SU-DHL-6 (cell line): ENCODE data around the gene HERC4.

Experiments used
- H2AFZ ChIP-seq: fragments of 200-600 bp; sonication (generic); 2 replicates; pipeline ENCODE4 v1.6.1; 2014; ENCODE audit warnings: low read depth, mild to moderate bottlenecking, moderate library complexity, mixed read lengths, antibody characterized with exemption, low read length; ENCODE audit not compliant: severe bottlenecking
- H3F3A ChIP-seq: fragments of 200-600 bp; shearing (Covaris generic); 2 replicates; pipeline ENCODE4 v1.6.0; 2016; ENCODE audit warnings: antibody characterized with exemption, mild to moderate bottlenecking; ENCODE audit not compliant: insufficient read depth
- H3K27ac ChIP-seq: fragments of 200-600 bp; sonication (generic); 2 replicates; pipeline ENCODE4 v1.5.1; 2016; ENCODE audit warnings: low read depth, mild to moderate bottlenecking, low read length, moderate library complexity, mixed read lengths
- H3K27me3 ChIP-seq: fragments of 200-600 bp; sonication (generic), shearing (Covaris generic); 2 replicates; pipeline ENCODE4 v1.6.0; 2014; ENCODE audit warnings: mild to moderate bottlenecking, low read length
- H3K36me3 ChIP-seq: fragments of 200-600 bp; sonication (generic); 2 replicates; pipeline ENCODE4 v1.6.1; 2014; ENCODE audit warnings: mild to moderate bottlenecking, low read length, mixed read lengths
- H3K4me2 ChIP-seq: fragments of 300-600, 200-600 bp; shearing (Covaris generic), sonication (generic); 2 replicates; pipeline ENCODE4 v1.6.0; 2014; ENCODE audit warnings: low read length, low read depth, mild to moderate bottlenecking; ENCODE audit not compliant: poor library complexity, severe bottlenecking
- H3K4me3 ChIP-seq: fragments of 200-600 bp; sonication (generic); 2 replicates; pipeline ENCODE4 v1.5.1; 2014; ENCODE audit warnings: antibody characterized with exemption, low read length, mild to moderate bottlenecking, mixed read lengths; ENCODE audit not compliant: insufficient read depth, poor library complexity, severe bottlenecking
- H3K79me2 ChIP-seq: fragments of 200-600 bp; sonication (generic); 2 replicates; pipeline ENCODE4 v1.6.1; 2014; ENCODE audit warnings: mild to moderate bottlenecking, low read length, moderate library complexity; ENCODE audit not compliant: insufficient read depth
- H3K9ac ChIP-seq: fragments of 200-600 bp; sonication (generic); 2 replicates; pipeline ENCODE4 v1.7.0; 2014; ENCODE audit warnings: mild to moderate bottlenecking, low read length
- H3K9me2 ChIP-seq: fragments of 200-600 bp; sonication (generic); replicated peaks from 2 replicates; pipeline ENCODE4 v1.6.1; 2014; ENCODE audit warnings: low read length; ENCODE audit not compliant: insufficient read depth
- H3K9me3 ChIP-seq: fragments of 200-600 bp; sonication (generic); 2 replicates; pipeline ENCODE4 v1.6.1; 2014; ENCODE audit warnings: low read length, mixed read lengths; ENCODE audit not compliant: insufficient read depth
- H4K20me1 ChIP-seq: fragments of 200-600 bp; sonication (generic); 2 replicates; pipeline ENCODE4 v1.6.1; 2014; ENCODE audit warnings: low read depth, mild to moderate bottlenecking, antibody characterized with exemption, low read length, moderate library complexity, mixed read lengths
- EZH2phosphoT487 ChIP-seq: fragments of 200-600 bp; sonication (generic), shearing (Covaris generic); conservative IDR thresholded peaks from 2 replicates; pipeline ENCODE4 v1.6.1; 2018; ENCODE audit warnings: mild to moderate bottlenecking, antibody characterized with exemption, low read length, moderate library complexity, mixed read lengths
- TF ChIP-seq, protein P1 (sequence below): fragments of 200-600 bp; sonication (generic); IDR thresholded peaks from one replicate; pipeline ENCODE4 v1.5.1; 2017; ENCODE audit warnings: antibody characterized with exemption, mild to moderate bottlenecking, low read length, moderate library complexity; ENCODE audit not compliant: insufficient read depth, poor library complexity, severe bottlenecking

HERC4 gene

DNA sequence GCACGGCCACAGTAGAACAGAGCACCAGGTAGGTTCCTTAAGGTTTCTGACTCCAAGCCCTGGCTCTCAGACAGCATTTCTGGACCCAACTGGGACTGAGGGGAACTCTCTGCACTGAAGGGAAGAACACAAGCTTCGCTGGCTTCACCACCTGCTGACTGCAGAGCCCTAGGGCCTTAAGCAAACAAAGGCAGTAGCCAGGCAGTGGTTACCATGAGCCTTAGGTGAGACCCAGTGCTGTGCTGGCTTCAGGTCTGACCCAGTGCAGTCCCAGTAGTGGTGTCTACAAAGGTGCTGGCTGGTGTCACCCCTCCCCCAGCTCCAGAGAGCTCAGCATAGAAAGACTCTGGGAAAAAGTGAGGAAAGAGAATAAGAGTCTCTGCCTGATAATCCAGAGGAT lies 131.2 kb downstream of the HERC4 start:
- Histone ChIP-seq H3K4me3 (no peak overlapping the region), H2AFZ (no peak overlapping the region), H3K9me3 (no peaks in the 10 kb centered on the region)

DNA sequence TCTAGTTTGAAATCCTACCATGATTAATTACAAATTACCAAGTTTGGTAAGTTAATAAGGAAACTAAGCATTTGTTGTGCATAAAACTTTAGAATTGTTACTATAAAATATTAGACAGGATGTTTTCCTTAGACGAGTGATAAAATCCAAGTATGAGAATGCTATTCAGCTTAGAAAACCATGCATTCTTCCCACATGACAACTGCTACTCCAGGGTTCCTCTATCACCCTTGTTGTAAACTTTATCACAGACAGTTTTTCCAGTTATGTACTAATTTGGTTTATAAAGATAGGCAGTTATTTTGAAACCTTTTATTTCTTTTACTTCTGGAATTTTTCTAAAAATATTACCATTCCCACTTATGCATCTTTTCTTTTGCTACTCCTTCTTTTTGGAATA lies 138.7 kb downstream of the HERC4 start:
- Histone ChIP-seq H3K4me3 (no peak overlapping the region), H2AFZ (no peak overlapping the region), H3K27ac (no peak overlapping the region), H3K9ac (no peak overlapping the region), H3K9me3 (no peaks in the 10 kb centered on the region), H3K9me2 (no peaks in the 10 kb centered on the region), H4K20me1 (no peaks in the 10 kb centered on the region; the same call in 1 of the 2 replicates), H3F3A (0 out of 2 replicates have a peak, but pooled peaks cover 4% of the 10 kb centered on the region), H3K36me3 (peaks cover 39% of the 10 kb centered on the region), H3K79me2 (no peaks in the 10 kb centered on the region), H3K4me2 (no peak overlapping the region), H3K27me3 (no peaks in the 10 kb centered on the region)
- TF ChIP-seq EZH2phosphoT487: no peak
- TF ChIP-seq, protein P1, sequence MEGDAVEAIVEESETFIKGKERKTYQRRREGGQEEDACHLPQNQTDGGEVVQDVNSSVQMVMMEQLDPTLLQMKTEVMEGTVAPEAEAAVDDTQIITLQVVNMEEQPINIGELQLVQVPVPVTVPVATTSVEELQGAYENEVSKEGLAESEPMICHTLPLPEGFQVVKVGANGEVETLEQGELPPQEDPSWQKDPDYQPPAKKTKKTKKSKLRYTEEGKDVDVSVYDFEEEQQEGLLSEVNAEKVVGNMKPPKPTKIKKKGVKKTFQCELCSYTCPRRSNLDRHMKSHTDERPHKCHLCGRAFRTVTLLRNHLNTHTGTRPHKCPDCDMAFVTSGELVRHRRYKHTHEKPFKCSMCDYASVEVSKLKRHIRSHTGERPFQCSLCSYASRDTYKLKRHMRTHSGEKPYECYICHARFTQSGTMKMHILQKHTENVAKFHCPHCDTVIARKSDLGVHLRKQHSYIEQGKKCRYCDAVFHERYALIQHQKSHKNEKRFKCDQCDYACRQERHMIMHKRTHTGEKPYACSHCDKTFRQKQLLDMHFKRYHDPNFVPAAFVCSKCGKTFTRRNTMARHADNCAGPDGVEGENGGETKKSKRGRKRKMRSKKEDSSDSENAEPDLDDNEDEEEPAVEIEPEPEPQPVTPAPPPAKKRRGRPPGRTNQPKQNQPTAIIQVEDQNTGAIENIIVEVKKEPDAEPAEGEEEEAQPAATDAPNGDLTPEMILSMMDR: no peak

More for the DNA sequence above, 131.2 kb downstream of the HERC4 start:
- Histone ChIP-seq H3K79me2 (no peaks in the 10 kb centered on the region), H3K9ac (no peak overlapping the region), H3K27ac (no peak overlapping the region), H3F3A (no peaks in the 10 kb centered on the region), H3K27me3 (no peaks in the 10 kb centered on the region), H4K20me1 (no peaks in the 10 kb centered on the region; the same call in 1 of the 2 replicates), H3K4me2 (no peak overlapping the region), H3K36me3 (peaks cover 16% of the 10 kb centered on the region; the same call in 1 of the 2 replicates), H3K9me2 (no peaks in the 10 kb centered on the region)
- TF ChIP-seq EZH2phosphoT487: no peak
- TF ChIP-seq, protein P1: no peak

DNA sequence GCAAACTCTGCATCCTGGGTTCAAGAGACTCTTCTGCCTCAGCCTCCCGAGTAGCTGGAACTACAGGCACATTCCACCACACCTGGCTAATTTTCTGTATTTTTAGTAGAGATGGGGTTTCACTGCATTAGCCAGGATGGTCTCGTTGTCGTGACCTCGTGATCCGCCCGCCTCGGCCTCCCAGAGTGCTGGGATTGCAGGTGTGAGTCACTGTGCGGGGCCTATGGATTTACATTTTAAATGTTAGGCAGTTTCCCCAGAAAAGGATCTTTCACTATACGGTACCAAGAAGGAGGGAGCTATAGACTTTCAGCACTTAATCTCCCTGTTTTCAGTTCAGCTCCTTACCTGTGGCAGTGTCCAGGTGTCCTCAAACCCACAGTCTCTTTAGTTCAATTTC lies 139.9 kb downstream of the HERC4 start:
- H3K9me3 ChIP-seq: no peaks in the 10 kb centered on the region
- no peaks in the 10 kb centered on the region for H3K9me2 ChIP-seq
- no peaks in the 10 kb centered on the region; the same call in 1 of the 2 replicates for H4K20me1 ChIP-seq
- H3K27ac ChIP-seq: no peak overlapping the region
- H3K4me3 ChIP-seq: no peak overlapping the region
- TF ChIP-seq EZH2phosphoT487: no peak
- TF ChIP-seq, protein P1: no peak
- H3K4me2 ChIP-seq: no peak overlapping the region
- no peak overlapping the region for H2AFZ ChIP-seq
- H3K9ac ChIP-seq: no peak overlapping the region
- no peaks in the 10 kb centered on the region for H3K27me3 ChIP-seq
- H3K79me2 ChIP-seq: no peaks in the 10 kb centered on the region
- H3F3A ChIP-seq: 0 out of 2 replicates have a peak, but pooled peaks cover 4% of the 10 kb centered on the region
- peaks cover 36% of the 10 kb centered on the region for H3K36me3 ChIP-seq
